ENCODE measurements around the gene GOLGA2.

The GOLGA2 gene, protein sequence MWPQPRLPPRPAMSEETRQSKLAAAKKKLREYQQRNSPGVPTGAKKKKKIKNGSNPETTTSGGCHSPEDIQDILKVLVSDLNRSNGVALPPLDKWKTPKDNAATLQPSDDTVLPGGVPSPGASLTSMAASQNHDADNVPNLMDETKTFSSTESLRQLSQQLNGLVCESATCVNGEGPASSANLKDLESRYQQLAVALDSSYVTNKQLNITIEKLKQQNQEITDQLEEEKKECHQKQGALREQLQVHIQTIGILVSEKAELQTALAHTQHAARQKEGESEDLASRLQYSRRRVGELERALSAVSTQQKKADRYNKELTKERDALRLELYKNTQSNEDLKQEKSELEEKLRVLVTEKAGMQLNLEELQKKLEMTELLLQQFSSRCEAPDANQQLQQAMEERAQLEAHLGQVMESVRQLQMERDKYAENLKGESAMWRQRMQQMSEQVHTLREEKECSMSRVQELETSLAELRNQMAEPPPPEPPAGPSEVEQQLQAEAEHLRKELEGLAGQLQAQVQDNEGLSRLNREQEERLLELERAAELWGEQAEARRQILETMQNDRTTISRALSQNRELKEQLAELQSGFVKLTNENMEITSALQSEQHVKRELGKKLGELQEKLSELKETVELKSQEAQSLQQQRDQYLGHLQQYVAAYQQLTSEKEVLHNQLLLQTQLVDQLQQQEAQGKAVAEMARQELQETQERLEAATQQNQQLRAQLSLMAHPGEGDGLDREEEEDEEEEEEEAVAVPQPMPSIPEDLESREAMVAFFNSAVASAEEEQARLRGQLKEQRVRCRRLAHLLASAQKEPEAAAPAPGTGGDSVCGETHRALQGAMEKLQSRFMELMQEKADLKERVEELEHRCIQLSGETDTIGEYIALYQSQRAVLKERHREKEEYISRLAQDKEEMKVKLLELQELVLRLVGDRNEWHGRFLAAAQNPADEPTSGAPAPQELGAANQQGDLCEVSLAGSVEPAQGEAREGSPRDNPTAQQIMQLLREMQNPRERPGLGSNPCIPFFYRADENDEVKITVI

GRCh38 chr9:128275198-128276007 lies at the start of gene GOLGA2:
Gene GOLGA2 (minus strand): TSS chr9:128276007. CDS start chr9:128275976, 31 bp downstream.
- FAIRE-seq: no peak

DNA sequence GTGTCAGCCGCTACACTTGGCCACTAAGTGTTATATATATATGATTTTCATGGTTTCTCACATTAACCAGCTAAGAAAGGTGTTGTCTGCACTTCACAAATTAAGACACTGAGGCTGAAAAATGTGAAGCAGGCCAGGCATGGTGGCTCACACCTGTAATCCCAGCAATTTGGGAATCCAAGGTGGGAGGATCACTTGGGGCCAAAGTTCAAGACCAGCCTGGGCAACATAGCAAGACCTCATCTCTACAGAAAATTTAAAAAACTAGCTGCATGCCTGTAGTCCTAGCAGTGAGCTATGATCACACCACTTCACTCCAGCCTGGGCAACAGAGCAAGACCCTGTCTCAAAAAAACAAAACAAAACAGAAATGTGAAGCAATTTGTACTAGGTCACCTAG lies 48.6 kb upstream of the GOLGA2 start:
- FAIRE-seq: no peak

- FAIRE-seq: no peak
Observed at GRCh38 chr9:128323791-128324190, 48.0 kb upstream of the GOLGA2 start.

- FAIRE-seq: no peak
Observed at GRCh38 chr9:128323212-128323730, 47.5 kb upstream of the GOLGA2 start.

DNA sequence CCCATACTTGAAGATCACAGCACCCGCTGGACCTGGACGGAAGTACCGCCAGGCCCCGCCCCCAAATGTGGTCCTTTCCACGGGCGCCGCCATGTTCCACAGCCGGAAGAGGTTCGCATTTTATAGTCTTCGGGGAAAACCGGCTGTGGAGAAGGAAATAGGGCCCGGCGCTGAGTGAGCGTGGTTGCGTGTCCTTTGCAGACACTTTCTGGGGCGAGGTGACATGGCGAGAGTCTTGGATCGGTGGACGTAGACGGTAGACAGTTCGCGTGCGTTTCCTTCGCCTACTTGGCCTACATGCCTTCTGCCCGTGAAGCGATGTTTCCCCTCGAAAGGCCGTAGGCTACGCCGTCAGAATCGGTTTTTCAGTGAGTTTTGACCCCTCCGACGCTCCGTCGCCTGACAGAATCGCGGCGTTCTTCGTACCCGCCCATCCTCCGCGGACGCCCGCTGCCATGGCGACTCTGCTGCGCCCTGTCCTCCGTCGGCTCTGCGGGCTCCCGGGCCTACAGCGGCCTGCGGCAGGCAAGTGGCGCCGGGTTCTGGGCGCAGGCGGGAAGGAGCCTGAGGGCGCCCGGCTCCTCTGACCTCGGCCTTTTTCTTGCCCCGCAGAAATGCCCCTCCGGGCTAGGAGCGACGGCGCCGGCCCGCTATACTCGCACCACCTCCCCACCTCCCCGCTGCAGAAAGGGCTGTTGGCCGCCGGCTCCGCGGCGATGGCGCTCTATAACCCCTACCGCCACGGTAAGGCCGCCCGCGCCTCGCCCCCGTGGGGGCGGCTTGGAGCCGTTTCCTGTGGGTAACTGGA lies 46.8 kb upstream of the GOLGA2 start, which contains the start of the genes COQ4 and TRUB2:
Gene COQ4 (plus strand): TSS at position 436 of the 808 bp plus-strand sequence. CDS start 20 bp downstream, at position 456.
Gene TRUB2 (minus strand): TSS at position 44 of the 808 bp plus-strand sequence. CDS start 39 bp downstream, at position 5.
- no peak for FAIRE-seq

- no peak for FAIRE-seq
Observed at GRCh38 chr9:128321879-128322403, 46.1 kb upstream of the GOLGA2 start.

DNA sequence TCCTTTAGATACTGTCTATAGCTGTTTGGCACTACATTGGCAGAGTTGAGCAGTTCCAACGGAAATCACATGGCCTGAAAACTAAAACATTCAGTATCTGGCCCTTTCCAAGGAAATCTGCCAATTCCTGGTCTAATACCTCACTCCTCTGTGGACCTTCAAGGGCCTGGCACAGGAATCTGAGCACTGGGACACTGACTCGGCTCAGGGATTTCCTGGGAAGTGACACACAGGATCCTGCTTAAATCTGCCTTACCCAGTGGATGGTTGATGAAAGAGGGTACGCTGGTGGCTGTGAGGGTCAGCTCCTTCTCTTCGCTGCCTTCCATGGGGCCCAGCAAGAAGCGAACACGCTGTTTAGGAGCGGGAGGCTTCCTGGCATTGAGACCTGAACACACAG lies 45.5 kb upstream of the GOLGA2 start:
- no peak for FAIRE-seq

DNA sequence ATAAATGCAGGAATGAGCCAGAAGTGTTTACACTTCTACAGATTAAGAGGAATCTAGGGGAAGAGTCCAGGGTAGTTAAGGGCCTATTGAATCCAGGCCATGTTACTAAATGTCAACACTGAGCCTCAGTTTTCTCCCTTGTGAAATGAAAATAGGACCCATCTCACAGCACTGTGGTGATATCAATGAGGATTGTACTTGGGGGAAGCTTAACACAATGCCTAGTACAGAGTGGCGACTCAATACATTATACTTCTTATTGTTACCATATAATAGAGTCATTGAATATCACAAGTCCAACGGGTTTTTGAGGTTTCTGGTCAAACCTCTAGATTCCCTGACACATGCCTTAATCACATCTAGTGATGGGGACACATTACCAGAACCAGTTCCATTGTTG lies 41.8 kb upstream of the GOLGA2 start:
- FAIRE-seq: no peak

GRCh38 chr9:128316421-128316820 lies 40.6 kb upstream of the GOLGA2 start:
- FAIRE-seq: no peak

GRCh38 chr9:128314697-128315096 lies 38.9 kb upstream of the GOLGA2 start:
- no peak for FAIRE-seq

GRCh38 chr9:128310461-128310860 lies 34.7 kb upstream of the GOLGA2 start:
- no peak for FAIRE-seq

GRCh38 chr9:128309551-128309950 lies 33.7 kb upstream of the GOLGA2 start:
- no peak for FAIRE-seq

- no peak for FAIRE-seq
Observed at GRCh38 chr9:128304971-128305288, 29.1 kb upstream of the GOLGA2 start.

DNA sequence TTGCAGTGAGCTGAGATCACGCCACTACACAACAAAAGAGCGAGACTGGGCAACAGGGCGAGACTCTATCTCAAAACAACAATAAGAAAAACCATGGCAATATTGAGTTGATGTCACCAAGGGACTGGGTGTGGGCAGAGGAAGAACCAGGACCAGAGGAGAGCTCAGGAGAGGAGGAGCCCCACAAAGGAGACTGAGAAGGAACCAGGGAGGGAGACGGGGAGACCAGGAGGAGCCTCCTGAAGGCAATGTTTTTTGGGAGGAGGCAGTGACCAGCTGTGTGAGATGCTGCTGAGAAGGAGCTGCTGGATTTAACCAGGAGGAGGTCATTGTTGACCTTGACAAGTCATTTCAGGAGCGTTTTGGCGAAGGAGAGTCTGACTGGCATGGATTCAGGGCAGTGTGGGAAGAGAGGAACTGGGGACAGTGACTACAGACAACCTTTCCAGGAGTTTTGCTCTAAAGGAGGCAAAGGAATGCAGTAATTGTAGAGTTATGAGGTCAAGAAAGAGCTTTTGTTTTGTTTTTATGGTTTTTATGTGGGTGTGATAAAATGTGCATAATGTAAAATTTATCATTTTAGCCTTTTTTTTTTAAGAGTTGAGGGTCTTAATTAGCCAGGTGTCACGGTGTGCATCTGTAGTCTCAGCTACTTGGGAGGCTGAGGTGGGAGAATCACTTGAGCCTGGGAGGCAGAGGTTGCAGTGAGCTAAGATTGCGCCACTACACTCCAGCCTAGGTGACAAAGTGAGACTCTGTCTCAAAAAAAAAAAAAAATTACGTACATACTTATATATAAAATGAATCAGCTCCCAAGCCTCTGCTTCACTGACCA lies 28.5 kb upstream of the GOLGA2 start:
- no peak for FAIRE-seq

GRCh38 chr9:128298535-128299482 lies 23.0 kb upstream of the GOLGA2 start:
- FAIRE-seq: no peak

- FAIRE-seq: no peak
Observed at GRCh38 chr9:128297221-128297773, 21.5 kb upstream of the GOLGA2 start.

- FAIRE-seq: no peak
Observed at GRCh38 chr9:128296340-128297220, 20.8 kb upstream of the GOLGA2 start.

GRCh38 chr9:128294142-128294541 lies 18.3 kb upstream of the GOLGA2 start:
- no peak for FAIRE-seq
